Stimulated activated CD8-positive, alpha-beta memory T cell treated with anti-CD3 and anti-CD28 coated beads, Interleukin-4, amount 100 ng/mL, for 4 hours (primary cell): Measurements from ENCODE around the gene MS4A8.

ENCODE experiments used
- DNase-seq, 2 donors: peaks; one replicate each; pipeline ENCODE4 v3.0.0-alpha.2; 2020; ENCODE audit warnings: low read depth in 2 of 2, low spot score in 1 of 2

Gene MS4A8

GRCh38 chr11:60762851-60763691 is 63.7 kb downstream of the MS4A8 start:
- no peak for DNase-seq

GRCh38 chr11:60763692-60764369 is 64.4 kb downstream of the MS4A8 start:
- DNase-seq, result no peak

DNA sequence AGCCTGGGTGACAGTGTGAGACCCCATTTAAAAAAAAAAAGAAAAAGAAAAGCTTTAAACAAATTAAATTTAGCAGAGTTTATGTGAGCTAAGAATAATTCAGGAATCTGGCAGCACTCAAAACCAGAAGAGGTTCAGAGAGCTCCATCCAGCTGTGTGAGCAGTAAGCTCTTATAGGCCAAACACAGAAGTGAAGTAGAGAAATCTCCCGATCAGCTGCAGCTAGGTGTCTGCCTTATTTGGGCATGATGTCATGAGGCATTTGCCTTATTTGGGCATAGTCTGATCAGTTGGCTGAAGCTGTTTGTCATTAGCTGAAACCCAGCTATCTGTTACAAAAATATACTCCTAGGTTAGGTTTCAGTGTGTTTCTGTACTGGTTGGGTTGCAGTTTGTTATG is 65.5 kb downstream of the MS4A8 start:
- DNase-seq, result no peak

GRCh38 chr11:60765355-60765754 is 65.9 kb downstream of the MS4A8 start:
- no peak for DNase-seq
